Nephron progenitor cell (in vitro differentiated cells): ENCODE results near the gene HCAR1.
A peak's percentile ranks its signal among the peaks of the same experiment; 100 is the strongest.

Experiments used
- DNase-seq: peaks from one replicate; pipeline ENCODE4 v3.0.0; 2021
- H3K27ac Mint-ChIP-seq: 2 replicates; pipeline ENCODE4 v1.8.0; 2021; ENCODE audit warnings: mild to moderate bottlenecking, moderate library complexity, mixed read lengths
- H3K27me3 Mint-ChIP-seq: 2 replicates; pipeline ENCODE4 v1.8.0; 2021; ENCODE audit warnings: mild to moderate bottlenecking, low read depth, mixed read lengths; ENCODE audit not compliant: poor library complexity
- H3K36me3 Mint-ChIP-seq: 2 replicates; pipeline ENCODE4 v1.8.0; 2021; ENCODE audit warnings: low read depth, mixed read lengths
- H3K4me1 Mint-ChIP-seq: 2 replicates; pipeline ENCODE4 v1.8.0; 2021; ENCODE audit warnings: mixed read lengths
- H3K4me3 Mint-ChIP-seq: 2 replicates; pipeline ENCODE4 v1.8.0; 2021; ENCODE audit warnings: mild to moderate bottlenecking, moderate library complexity, mixed read lengths
- H3K9me3 Mint-ChIP-seq: 2 replicates; pipeline ENCODE4 v1.8.0; 2021; ENCODE audit warnings: mild to moderate bottlenecking, moderate library complexity, mixed read lengths
- TF ChIP-seq, protein P1 (sequence below): fragments of 200-600 bp; sonication (generic); IDR thresholded peaks from 2 replicates; pipeline ENCODE4 v1.5.0; 2021; ENCODE audit warnings: antibody characterized with exemption

Gene HCAR1

DNA sequence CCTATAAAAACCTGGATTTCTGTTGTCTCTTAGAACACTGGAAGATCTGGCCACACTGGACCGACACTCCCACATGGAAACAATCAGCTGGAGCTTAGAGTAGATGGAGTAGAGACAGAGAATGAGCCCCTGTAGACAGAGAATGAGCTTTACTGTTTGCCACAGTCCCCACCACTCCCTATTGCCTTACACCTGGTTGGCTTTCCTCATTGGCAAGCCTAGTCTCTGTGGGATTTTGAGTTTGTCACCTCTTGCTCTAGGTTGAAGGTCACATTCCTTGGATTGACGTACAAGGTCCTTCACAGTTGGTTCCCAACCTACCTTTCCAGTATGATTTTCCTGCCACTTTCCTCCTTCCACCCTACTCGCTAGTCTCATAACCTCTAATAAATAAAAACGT, 2.0 kb upstream of the HCAR1 start:
- TF ChIP-seq, protein P1, sequence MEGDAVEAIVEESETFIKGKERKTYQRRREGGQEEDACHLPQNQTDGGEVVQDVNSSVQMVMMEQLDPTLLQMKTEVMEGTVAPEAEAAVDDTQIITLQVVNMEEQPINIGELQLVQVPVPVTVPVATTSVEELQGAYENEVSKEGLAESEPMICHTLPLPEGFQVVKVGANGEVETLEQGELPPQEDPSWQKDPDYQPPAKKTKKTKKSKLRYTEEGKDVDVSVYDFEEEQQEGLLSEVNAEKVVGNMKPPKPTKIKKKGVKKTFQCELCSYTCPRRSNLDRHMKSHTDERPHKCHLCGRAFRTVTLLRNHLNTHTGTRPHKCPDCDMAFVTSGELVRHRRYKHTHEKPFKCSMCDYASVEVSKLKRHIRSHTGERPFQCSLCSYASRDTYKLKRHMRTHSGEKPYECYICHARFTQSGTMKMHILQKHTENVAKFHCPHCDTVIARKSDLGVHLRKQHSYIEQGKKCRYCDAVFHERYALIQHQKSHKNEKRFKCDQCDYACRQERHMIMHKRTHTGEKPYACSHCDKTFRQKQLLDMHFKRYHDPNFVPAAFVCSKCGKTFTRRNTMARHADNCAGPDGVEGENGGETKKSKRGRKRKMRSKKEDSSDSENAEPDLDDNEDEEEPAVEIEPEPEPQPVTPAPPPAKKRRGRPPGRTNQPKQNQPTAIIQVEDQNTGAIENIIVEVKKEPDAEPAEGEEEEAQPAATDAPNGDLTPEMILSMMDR, result no peak
- H3K4me3 Mint-ChIP-seq, result no peak overlapping the region
- H3K4me1 Mint-ChIP-seq, result peaks cover 35% of the 10 kb centered on the region
- no peak overlapping the region for H3K27ac Mint-ChIP-seq
- H3K9me3 Mint-ChIP-seq, result peaks cover 3% of the 10 kb centered on the region
- peaks cover 19% of the 10 kb centered on the region for H3K27me3 Mint-ChIP-seq
- H3K36me3 Mint-ChIP-seq, result no peaks in the 10 kb centered on the region
- DNase-seq, result no peak

DNA sequence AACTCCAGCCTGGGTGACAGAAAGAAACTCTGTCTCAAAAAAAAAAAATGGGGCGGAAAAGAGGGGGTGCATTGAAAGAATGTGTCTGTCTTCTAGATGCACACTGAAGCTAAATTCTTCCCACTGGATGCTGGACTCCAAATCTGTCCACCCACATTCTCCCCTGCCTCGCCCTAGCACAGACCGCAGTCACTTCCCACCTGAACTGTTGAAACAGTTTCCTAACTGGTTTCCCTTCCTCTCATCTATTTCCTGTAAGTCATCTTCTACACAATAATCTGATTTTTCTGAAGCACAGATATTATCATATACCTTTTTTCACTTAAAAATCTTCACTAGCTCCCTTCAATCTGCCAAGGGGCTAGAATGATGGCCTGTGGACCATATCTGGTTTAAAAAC, 1.5 kb upstream of the HCAR1 start:
- Mint-ChIP-seq H3K4me3 (no peak overlapping the region), H3K27me3 (peaks cover 19% of the 10 kb centered on the region), H3K9me3 (peaks cover 3% of the 10 kb centered on the region), H3K4me1 (peaks cover 35% of the 10 kb centered on the region), H3K27ac (no peak overlapping the region), H3K36me3 (no peaks in the 10 kb centered on the region)
- TF ChIP-seq, protein P1, result no peak
- DNase-seq, result no peak

DNA sequence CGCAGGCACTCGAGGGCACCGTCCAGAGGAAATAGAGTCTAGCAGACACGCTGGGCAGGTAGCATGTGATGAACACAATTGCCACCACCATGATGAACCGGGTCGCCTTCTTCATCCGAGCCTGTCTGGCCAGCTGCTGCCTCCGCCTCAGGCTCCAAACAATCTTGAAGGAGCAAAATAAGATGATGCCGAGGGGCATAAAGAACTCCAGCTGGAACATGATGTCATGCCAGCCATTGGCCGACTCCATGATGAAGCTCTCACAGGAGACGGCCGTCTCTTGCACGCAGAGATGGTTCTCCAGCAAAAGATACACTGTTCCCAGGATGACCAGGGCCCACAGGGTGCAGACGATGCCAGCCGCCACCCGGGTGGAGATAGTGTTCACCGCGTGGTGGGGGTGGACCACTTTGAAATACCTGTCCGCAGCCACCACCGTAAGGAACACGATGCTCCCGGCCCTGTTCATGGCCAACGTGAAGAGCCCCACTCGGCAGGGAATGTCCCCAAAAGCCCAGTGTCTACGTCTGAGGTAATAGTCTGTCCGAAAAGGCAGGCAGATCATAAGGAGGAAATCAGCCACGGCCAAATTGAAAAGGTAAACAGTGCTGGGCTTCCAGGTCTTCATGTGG, 945 bp downstream of the HCAR1 start:
- H3K4me3 Mint-ChIP-seq, result no peak overlapping the region
- H3K36me3 Mint-ChIP-seq, result no peaks in the 10 kb centered on the region

DNA sequence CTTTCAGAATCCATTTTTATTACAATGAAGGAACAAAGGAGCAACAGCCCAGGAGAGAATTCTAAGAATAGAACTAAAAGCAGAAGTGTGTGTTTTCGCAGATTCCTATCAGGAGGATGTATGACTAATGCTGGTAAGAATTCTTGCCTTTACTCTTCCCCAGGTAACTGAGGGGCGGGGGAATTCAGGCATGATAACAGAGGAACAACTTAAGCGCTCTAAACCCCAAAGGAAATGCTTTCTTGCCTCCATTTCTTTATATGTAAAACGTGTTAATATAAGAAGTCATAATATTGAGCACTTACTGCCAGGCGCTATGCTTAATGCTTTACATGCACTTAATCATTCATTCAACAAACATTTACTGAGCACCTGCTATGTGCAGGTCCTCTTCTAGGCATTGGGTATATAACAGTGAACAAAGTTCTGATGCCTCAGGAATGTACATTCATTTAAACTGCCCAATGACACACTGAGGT, 4.5 kb downstream of the HCAR1 start:
- peaks cover 6% of the 10 kb centered on the region for H3K27me3 Mint-ChIP-seq
- H3K4me1 Mint-ChIP-seq, result peaks cover 27% of the 10 kb centered on the region
- H3K4me3 Mint-ChIP-seq, result no peak overlapping the region
- H3K27ac Mint-ChIP-seq, result no peak overlapping the region
- no peaks in the 10 kb centered on the region for H3K36me3 Mint-ChIP-seq
- no peaks in the 10 kb centered on the region for H3K9me3 Mint-ChIP-seq
- TF ChIP-seq, protein P1, result no peak
- DNase-seq, result no peak

More for the DNA sequence above, 945 bp downstream of the HCAR1 start:
- H3K27me3 Mint-ChIP-seq, result peaks cover 17% of the 10 kb centered on the region
- peaks cover 35% of the 10 kb centered on the region for H3K4me1 Mint-ChIP-seq
- DNase-seq, result no peak
- H3K9me3 Mint-ChIP-seq, result no peaks in the 10 kb centered on the region
- H3K27ac Mint-ChIP-seq, result peak overlapping the region; percentile 33
- TF ChIP-seq, protein P1, result no peak

DNA sequence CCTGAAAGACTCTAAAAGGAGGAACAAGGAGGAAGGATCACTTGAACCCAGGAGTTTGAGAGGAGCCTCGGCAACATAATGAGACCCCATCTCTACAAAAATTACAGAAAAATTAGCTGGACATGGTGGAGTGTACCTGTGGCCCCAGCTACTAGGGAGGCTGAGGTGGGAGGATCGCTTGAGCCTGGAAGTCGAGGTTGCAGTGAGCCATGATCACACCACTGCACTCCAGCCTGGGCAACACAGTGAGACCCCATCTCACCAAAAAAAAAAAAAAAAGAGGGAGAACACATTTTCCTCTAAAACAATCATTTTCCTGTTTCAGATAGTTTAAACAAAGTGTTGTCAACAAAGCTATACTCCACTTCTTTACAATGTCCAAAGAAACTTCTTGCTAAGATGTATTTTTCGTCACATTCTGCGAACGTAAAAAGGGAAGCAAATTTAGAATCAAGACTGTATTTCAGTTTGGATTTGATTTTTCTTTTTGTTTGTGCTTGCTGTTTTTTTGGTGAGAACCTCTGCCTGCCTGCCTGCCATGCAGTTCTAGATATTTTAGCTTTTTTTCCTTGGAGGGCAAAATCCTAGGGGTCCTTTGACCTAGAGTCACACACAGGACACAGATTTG, 5.1 kb downstream of the HCAR1 start:
- no peak overlapping the region for H3K27ac Mint-ChIP-seq
- peaks cover 22% of the 10 kb centered on the region for H3K4me1 Mint-ChIP-seq
- TF ChIP-seq, protein P1, result no peak
- H3K36me3 Mint-ChIP-seq, result no peaks in the 10 kb centered on the region
- H3K9me3 Mint-ChIP-seq, result no peaks in the 10 kb centered on the region
- H3K27me3 Mint-ChIP-seq, result peaks cover 4% of the 10 kb centered on the region
- H3K4me3 Mint-ChIP-seq, result no peak overlapping the region
- DNase-seq, result no peak
